ENCODE measurements around the gene TBCD.
"Not testable (repeated sequence)": the region's sequence is repeated elsewhere in the genome, so short reads cannot be mapped to it uniquely, and the experiment has no call there.

TBCD gene

GRCh38 chr17:82756166-82756565, 4.3 kb downstream of the TBCD start:
- Histone ChIP-seq H3K36me3 (ENCODE audit: insufficient read depth, low read length) (peaks cover 36% of the 10 kb centered on the region), H3K4me3 (ENCODE audit: low read length) (no peak overlapping the region), H3K9me3 (ENCODE audit: low read length) (no peaks in the 10 kb centered on the region)

GRCh38 chr17:82765371-82765770, 13.5 kb downstream of the TBCD start:
- Histone ChIP-seq H2AFZ (ENCODE audit: low read depth, low read length) (no peak overlapping the region), H3K4me3 (ENCODE audit: low read length) (no peak overlapping the region), H3K9me3 (ENCODE audit: low read length) (peaks cover 2% of the 10 kb centered on the region), H3K36me3 (ENCODE audit: insufficient read depth, low read length) (peaks cover 69% of the 10 kb centered on the region), H3K27me3 (ENCODE audit: insufficient read depth, low read length) (no peaks in the 10 kb centered on the region), H3K4me1 (ENCODE audit: insufficient read depth, low read length) (no peaks in the 10 kb centered on the region)

More at GRCh38 chr17:82756166-82756565, 4.3 kb downstream of the TBCD start:
- Histone ChIP-seq H2AFZ (ENCODE audit: low read depth, low read length) (no peak overlapping the region), H3K4me1 (ENCODE audit: insufficient read depth, low read length) (peaks cover 13% of the 10 kb centered on the region), H3K27me3 (ENCODE audit: insufficient read depth, low read length) (no peaks in the 10 kb centered on the region)

GRCh38 chr17:82767041-82767754, 15.3 kb downstream of the TBCD start:
- H2AFZ ChIP-seq (ENCODE audit: low read depth, low read length) = no peak overlapping the region
- peaks cover 2% of the 10 kb centered on the region for H3K9me3 ChIP-seq (ENCODE audit: low read length)
- H3K4me1 ChIP-seq (ENCODE audit: insufficient read depth, low read length) = no peaks in the 10 kb centered on the region
- no peaks in the 10 kb centered on the region for H3K27me3 ChIP-seq (ENCODE audit: insufficient read depth, low read length)
- no peak overlapping the region for H3K4me3 ChIP-seq (ENCODE audit: low read length)
- peaks cover 72% of the 10 kb centered on the region for H3K36me3 ChIP-seq (ENCODE audit: insufficient read depth, low read length)

- Histone ChIP-seq H3K4me1 (ENCODE audit: insufficient read depth, low read length) (no peaks in the 10 kb centered on the region), H3K27me3 (ENCODE audit: insufficient read depth, low read length) (no peaks in the 10 kb centered on the region), H3K9me3 (ENCODE audit: low read length) (peaks cover 5% of the 10 kb centered on the region), H3K36me3 (ENCODE audit: insufficient read depth, low read length) (peaks cover 73% of the 10 kb centered on the region), H3K4me3 (ENCODE audit: low read length) (no peak overlapping the region), H2AFZ (ENCODE audit: low read depth, low read length) (no peak overlapping the region)
Measured at GRCh38 chr17:82769041-82769440, 17.2 kb downstream of the TBCD start.

- Histone ChIP-seq H3K4me1 (ENCODE audit: insufficient read depth, low read length) (no peaks in the 10 kb centered on the region), H3K9me3 (ENCODE audit: low read length) (peaks cover 10% of the 10 kb centered on the region), H3K27me3 (ENCODE audit: insufficient read depth, low read length) (no peaks in the 10 kb centered on the region), H3K36me3 (ENCODE audit: insufficient read depth, low read length) (peaks cover 73% of the 10 kb centered on the region), H3K4me3 (ENCODE audit: low read length) (no peak overlapping the region), H2AFZ (ENCODE audit: low read depth, low read length) (no peak overlapping the region)
Measured at GRCh38 chr17:82772026-82772425, 20.2 kb downstream of the TBCD start.

- H3K27me3 ChIP-seq (ENCODE audit: insufficient read depth, low read length); H3K4me1 ChIP-seq (ENCODE audit: insufficient read depth, low read length); H3K9me3 ChIP-seq (ENCODE audit: low read length); H3K4me3 ChIP-seq (ENCODE audit: low read length); H2AFZ ChIP-seq (ENCODE audit: low read depth, low read length): not testable (repeated sequence)
- peaks cover 52% of the 10 kb centered on the region for H3K36me3 ChIP-seq (ENCODE audit: insufficient read depth, low read length)
Measured at GRCh38 chr17:82774456-82774855, 22.6 kb downstream of the TBCD start.

GRCh38 chr17:82775001-82775823, 23.3 kb downstream of the TBCD start:
- no peaks in the 10 kb centered on the region for H3K27me3 ChIP-seq (ENCODE audit: insufficient read depth, low read length)
- H3K4me1 ChIP-seq (ENCODE audit: insufficient read depth, low read length) = no peaks in the 10 kb centered on the region
- peaks cover 47% of the 10 kb centered on the region for H3K36me3 ChIP-seq (ENCODE audit: insufficient read depth, low read length)
- H3K4me3 ChIP-seq (ENCODE audit: low read length) = no peak overlapping the region
- H2AFZ ChIP-seq (ENCODE audit: low read depth, low read length) = no peak overlapping the region
- H3K9me3 ChIP-seq (ENCODE audit: low read length) = peaks cover 8% of the 10 kb centered on the region

GRCh38 chr17:82776454-82776853, 24.6 kb downstream of the TBCD start:
- H2AFZ ChIP-seq (ENCODE audit: low read depth, low read length) = no peak overlapping the region
- peaks cover 8% of the 10 kb centered on the region for H3K9me3 ChIP-seq (ENCODE audit: low read length)
- no peaks in the 10 kb centered on the region for H3K4me1 ChIP-seq (ENCODE audit: insufficient read depth, low read length)
- H3K4me3 ChIP-seq (ENCODE audit: low read length) = no peak overlapping the region
- no peaks in the 10 kb centered on the region for H3K27me3 ChIP-seq (ENCODE audit: insufficient read depth, low read length)
- H3K36me3 ChIP-seq (ENCODE audit: insufficient read depth, low read length) = peaks cover 41% of the 10 kb centered on the region

- H3K4me3 ChIP-seq (ENCODE audit: low read length); H2AFZ ChIP-seq (ENCODE audit: low read depth, low read length); H3K4me1 ChIP-seq (ENCODE audit: insufficient read depth, low read length); H3K9me3 ChIP-seq (ENCODE audit: low read length); H3K27me3 ChIP-seq (ENCODE audit: insufficient read depth, low read length): not testable (repeated sequence)
- H3K36me3 ChIP-seq (ENCODE audit: insufficient read depth, low read length) = peaks cover 38% of the 10 kb centered on the region
Measured at GRCh38 chr17:82777778-82778375, 26.0 kb downstream of the TBCD start.

GRCh38 chr17:82779541-82779940, 27.7 kb downstream of the TBCD start:
- peaks cover 46% of the 10 kb centered on the region for H3K36me3 ChIP-seq (ENCODE audit: insufficient read depth, low read length)
- H3K9me3 ChIP-seq (ENCODE audit: low read length) = peaks cover 5% of the 10 kb centered on the region
- H3K4me3 ChIP-seq (ENCODE audit: low read length) = no peak overlapping the region
- no peaks in the 10 kb centered on the region for H3K27me3 ChIP-seq (ENCODE audit: insufficient read depth, low read length)
- H3K4me1 ChIP-seq (ENCODE audit: insufficient read depth, low read length) = peaks cover 4% of the 10 kb centered on the region
- no peak overlapping the region for H2AFZ ChIP-seq (ENCODE audit: low read depth, low read length)

- peaks cover 5% of the 10 kb centered on the region for H3K9me3 ChIP-seq (ENCODE audit: low read length)
- peaks cover 4% of the 10 kb centered on the region for H3K4me1 ChIP-seq (ENCODE audit: insufficient read depth, low read length)
- H3K27me3 ChIP-seq (ENCODE audit: insufficient read depth, low read length) = no peaks in the 10 kb centered on the region
- no peak overlapping the region for H2AFZ ChIP-seq (ENCODE audit: low read depth, low read length)
- peaks cover 42% of the 10 kb centered on the region for H3K36me3 ChIP-seq (ENCODE audit: insufficient read depth, low read length)
- no peak overlapping the region for H3K4me3 ChIP-seq (ENCODE audit: low read length)
Measured at GRCh38 chr17:82780195-82780594, 28.3 kb downstream of the TBCD start.

GRCh38 chr17:82780971-82781893, 29.4 kb downstream of the TBCD start:
- Histone ChIP-seq H2AFZ (ENCODE audit: low read depth, low read length) (no peak overlapping the region), H3K4me3 (ENCODE audit: low read length) (no peak overlapping the region), H3K9me3 (ENCODE audit: low read length) (peaks cover 5% of the 10 kb centered on the region), H3K27me3 (ENCODE audit: insufficient read depth, low read length) (no peaks in the 10 kb centered on the region), H3K4me1 (ENCODE audit: insufficient read depth, low read length) (peaks cover 4% of the 10 kb centered on the region), H3K36me3 (ENCODE audit: insufficient read depth, low read length) (peaks cover 35% of the 10 kb centered on the region)

Data from neuron (in vitro differentiated cells).